ENCODE measurements around the gene OR5A2. TPM values are rescaled to one million over a fixed set of nuclear protein-coding genes. Genes with fewer than 3 reads are reported as not detected.
"Not testable (repeated sequence)": the region's sequence is repeated elsewhere in the genome, so short reads cannot be mapped to it uniquely, and the experiment has no call there.

OR5A2 gene
- polyA plus RNA-seq, 2 of the 4 experiments (the other 2 are of a cell fraction) = not detected

DNA sequence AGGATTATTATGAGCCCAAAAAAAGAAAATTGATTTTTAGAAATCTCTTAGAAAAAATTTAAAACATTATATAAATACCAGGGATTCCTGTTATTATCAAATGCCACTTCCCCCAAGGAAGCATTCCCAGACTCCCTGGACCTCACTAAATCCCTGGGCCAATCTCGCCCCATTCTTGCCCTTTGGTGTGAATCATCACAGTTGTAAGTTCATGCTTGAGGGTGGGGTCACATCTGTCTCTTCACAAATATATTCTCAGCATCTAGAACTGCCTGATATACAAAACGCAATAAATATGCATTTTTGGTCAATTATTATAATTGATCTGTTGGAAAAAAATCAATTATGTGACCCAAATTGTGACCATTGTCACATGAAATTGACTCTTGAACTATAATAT, 22.3 kb upstream of the OR5A2 start:
- Histone ChIP-seq H3K4me2 (no peak overlapping the region), H3K9me3 (no peaks in the 10 kb centered on the region), H3K4me3 (no peak overlapping the region), H3K27ac (no peak overlapping the region), H3K4me1 (no peaks in the 10 kb centered on the region)
- ChIA-PET CTCF (no interaction called here), POLR2A (no interaction called here)
- FAIRE-seq = no peak
- WGBS (ENCODE audit: missing lambda C conversion rate) = 3% methylated on average over 2 of the region's 2 CpGs
- no peak for ATAC-seq
- DNase-seq (ENCODE audit: low read depth in 1 of 2, low spot score in 1 of 2) = no peak
- TF ChIP-seq MAFK (IDR thresholded peaks at IDR 0.05; ENCODE audit: partially characterized antibody) (no peak), TP53 (CRISPR knock-in tag; IDR thresholded peaks at IDR 0.05) (no peak), HOXB5 (CRISPR knock-in tag; IDR thresholded peaks at IDR 0.05) (no peak), SMC3 (IDR thresholded peaks at IDR 0.05) (no peak), CTCF (IDR thresholded peaks at IDR 0.05) (no peak), RCOR1 (IDR thresholded peaks at IDR 0.05; ENCODE audit: low read depth, low read length) (no peak), ZFP36 (IDR thresholded peaks at IDR 0.05; ENCODE audit: borderline replicate concordance, partially characterized antibody) (no peak), CHD2 (IDR thresholded peaks at IDR 0.05; ENCODE audit: low read length, partially characterized antibody) (no peak), HOXB13 (CRISPR knock-in tag; IDR thresholded peaks at IDR 0.05; ENCODE audit: low read depth) (no peak)
- TF ChIP-seq, protein P1, sequence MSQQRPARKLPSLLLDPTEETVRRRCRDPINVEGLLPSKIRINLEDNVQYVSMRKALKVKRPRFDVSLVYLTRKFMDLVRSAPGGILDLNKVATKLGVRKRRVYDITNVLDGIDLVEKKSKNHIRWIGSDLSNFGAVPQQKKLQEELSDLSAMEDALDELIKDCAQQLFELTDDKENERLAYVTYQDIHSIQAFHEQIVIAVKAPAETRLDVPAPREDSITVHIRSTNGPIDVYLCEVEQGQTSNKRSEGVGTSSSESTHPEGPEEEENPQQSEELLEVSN (IDR thresholded peaks at IDR 0.05; ENCODE audit: borderline replicate concordance, low read depth) = no peak

- H3K27ac ChIP-seq; H3K9me3 ChIP-seq; ATAC-seq; POLR2A ChIA-PET; H3K4me3 ChIP-seq; H3K4me2 ChIP-seq; DNase-seq (ENCODE audit: low read depth in 1 of 2, low spot score in 1 of 2); CTCF ChIA-PET; H3K4me1 ChIP-seq; FAIRE-seq: not testable (repeated sequence)
- 3% methylated on average over 1 of the region's 1 CpG for WGBS (ENCODE audit: missing lambda C conversion rate)
Observed at GRCh38 chr11:59445624-59446023, 19.4 kb upstream of the OR5A2 start.

DNA sequence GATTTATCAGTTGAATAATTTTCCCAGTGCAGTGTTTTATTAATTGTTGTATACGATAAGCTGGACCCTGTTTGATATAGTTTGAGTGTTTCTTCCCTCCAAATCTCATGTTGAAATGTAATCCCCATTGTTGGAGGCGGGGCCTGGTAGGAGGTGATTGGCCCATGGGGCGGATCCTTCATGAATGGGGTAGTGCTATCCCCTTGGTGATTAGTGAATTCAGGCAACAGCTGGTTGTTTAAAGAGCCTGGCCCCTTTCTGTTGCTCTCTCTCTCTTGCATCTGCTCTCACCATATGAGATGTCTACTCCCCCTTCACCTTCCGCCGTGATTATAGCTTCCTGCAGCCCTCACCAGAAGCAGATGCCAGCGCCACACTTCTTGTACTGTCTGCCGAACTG, 11.6 kb upstream of the OR5A2 start:
- FAIRE-seq = no peak

GRCh38 chr11:59436169-59436568, 10.0 kb upstream of the OR5A2 start, which contains the start of gene OR5A1:
Gene OR5A1 (plus strand): TSS chr11:59436469. CDS start chr11:59443169, 6,700 bp downstream.
- CTCF ChIA-PET = no interaction called here
- WGBS (ENCODE audit: missing lambda C conversion rate) = 34% methylated on average over 3 of the region's 3 CpGs
- H3K9me3 ChIP-seq = no peaks in the 10 kb centered on the region

More for the DNA sequence above, 11.6 kb upstream of the OR5A2 start:
- Histone ChIP-seq H3K4me1 (no peaks in the 10 kb centered on the region), H3K4me3 (no peak overlapping the region), H3K9me3 (no peaks in the 10 kb centered on the region), H3K27ac (no peak overlapping the region), H3K4me2 (no peak overlapping the region)
- ATAC-seq = no peak
- no peak for DNase-seq (ENCODE audit: low read depth in 1 of 2, low spot score in 1 of 2)
- ChIA-PET POLR2A (no interaction called here), CTCF (interaction anchor here (0.6 to 2.1 kb wide), 2 partner anchors 102 to 266 kb away, joined by 3 to 9 read pairs; partner anchors contain the start of gene DTX4)
- TF ChIP-seq ZFP36 (IDR thresholded peaks at IDR 0.05; ENCODE audit: borderline replicate concordance, partially characterized antibody) (no peak), EP300 (IDR thresholded peaks at IDR 0.05) (no peak)
- TF ChIP-seq, protein P1 (IDR thresholded peaks at IDR 0.05; ENCODE audit: borderline replicate concordance, low read depth) = no peak
- WGBS (ENCODE audit: missing lambda C conversion rate) = 36% methylated on average over 7 of the region's 7 CpGs

More at GRCh38 chr11:59436169-59436568, 10.0 kb upstream of the OR5A2 start, which contains the start of gene OR5A1:
- FAIRE-seq (no peak), ATAC-seq (no peak), DNase-seq (ENCODE audit: low read depth in 1 of 2, low spot score in 1 of 2) (no peak)
- POLR2A ChIA-PET = no interaction called here
- Histone ChIP-seq H3K4me3 (no peak within 1 kb of the TSS), H3K4me2 (no peak within 1 kb of the TSS), H3K27ac (no peak within 1 kb of the TSS), H3K4me1 (no peaks in the 10 kb centered on the region)
- no peak for TF ChIP-seq HEYL (CRISPR knock-in tag; IDR thresholded peaks at IDR 0.05)
- no peak for TF ChIP-seq RAD21 (conservative IDR thresholded peaks at IDR 0.05 in 1 of 2, IDR thresholded peaks at IDR 0.05 in 1 of 2)
- TF ChIP-seq CEBPB (IDR thresholded peaks at IDR 0.05) = no peak
- no peak for TF ChIP-seq HES2 (IDR thresholded peaks at IDR 0.05)
- TF ChIP-seq TFCP2L1 (CRISPR knock-in tag; IDR thresholded peaks at IDR 0.05) = no peak
- TF ChIP-seq, protein P1 (IDR thresholded peaks at IDR 0.05; ENCODE audit: borderline replicate concordance, low read depth) = no peak
- no peak for TF ChIP-seq HOXA7 (CRISPR knock-in tag; IDR thresholded peaks at IDR 0.05)
- TF ChIP-seq FOXS1 (CRISPR knock-in tag; IDR thresholded peaks at IDR 0.05) = no peak
- no peak for TF ChIP-seq MYC (IDR thresholded peaks at IDR 0.05; ENCODE audit: borderline replicate concordance, low read length)
- TF ChIP-seq CBX8 (IDR thresholded peaks at IDR 0.05) = no peak
- TF ChIP-seq RCOR1 (IDR thresholded peaks at IDR 0.05; ENCODE audit: low read depth, low read length) = no peak

All from A549 (cell line).